Lower lobe of right lung (tissue), 2 donors: ENCODE results near the gene MRNIP. TPM values are rescaled to one million over a fixed set of nuclear protein-coding genes. Genes with fewer than 3 reads are reported as not detected.

ENCODE experiments used
- ATAC-seq, 2 donors: fragments of 200-7000 bp; cut with Tn5 transposase; one replicate each; pipeline ENCODE4 v1.9.1; 2020 to 2022; ENCODE audit warnings: mild to moderate bottlenecking in 2 of 2, moderate library complexity in 2 of 2
- DNase-seq: peaks from one replicate; pipeline ENCODE4 v3.0.0-alpha.2; 2020
- H3K27ac ChIP-seq: fragments of 200-600 bp; one replicate; pipeline ENCODE4 v1.8.0; 2022
- H3K27me3 ChIP-seq: fragments of 200-600 bp; one replicate; pipeline ENCODE4 v1.8.0; 2022; ENCODE audit warnings: low read depth
- H3K36me3 ChIP-seq: fragments of 200-600 bp; one replicate; pipeline ENCODE4 v1.8.0; 2022; ENCODE audit warnings: mild to moderate bottlenecking
- H3K4me1 ChIP-seq: fragments of 200-600 bp; one replicate; pipeline ENCODE4 v1.8.0; 2022
- H3K4me3 ChIP-seq: fragments of 200-600 bp; one replicate; pipeline ENCODE4 v1.8.0; 2022; ENCODE audit warnings: mild to moderate bottlenecking
- H3K9me3 ChIP-seq: fragments of 200-600 bp; one replicate; pipeline ENCODE4 v1.8.0; 2022
- CTCF ChIP-seq: fragments of 200-600 bp; IDR thresholded peaks from one replicate; pipeline ENCODE4 v1.8.0; 2022; ENCODE audit warnings: antibody characterized with exemption, mild to moderate bottlenecking
- intact Hi-C: fragments of 100-400 bp; cut with DNase I; formaldehyde crosslinking; loops from one replicate; pipeline ENCODE4 v1.11.0; 2022
- total RNA-seq: library from RNA; stranded (reverse); fragmentation: NEBNext Ultra II Directional; extraction: Animal tissue kit (Norgen Biotek cat#: 25700); gene quantifications from one replicate; pipeline ENCODE4 v1.2.1, GENCODE V29; 2021
- donor health status: DM: no; HTN: yes; CAD: no; lungs with severe emphysema.

The MRNIP gene
- total RNA-seq, 1 donor from 2014 or later: 25.0 TPM

DNA sequence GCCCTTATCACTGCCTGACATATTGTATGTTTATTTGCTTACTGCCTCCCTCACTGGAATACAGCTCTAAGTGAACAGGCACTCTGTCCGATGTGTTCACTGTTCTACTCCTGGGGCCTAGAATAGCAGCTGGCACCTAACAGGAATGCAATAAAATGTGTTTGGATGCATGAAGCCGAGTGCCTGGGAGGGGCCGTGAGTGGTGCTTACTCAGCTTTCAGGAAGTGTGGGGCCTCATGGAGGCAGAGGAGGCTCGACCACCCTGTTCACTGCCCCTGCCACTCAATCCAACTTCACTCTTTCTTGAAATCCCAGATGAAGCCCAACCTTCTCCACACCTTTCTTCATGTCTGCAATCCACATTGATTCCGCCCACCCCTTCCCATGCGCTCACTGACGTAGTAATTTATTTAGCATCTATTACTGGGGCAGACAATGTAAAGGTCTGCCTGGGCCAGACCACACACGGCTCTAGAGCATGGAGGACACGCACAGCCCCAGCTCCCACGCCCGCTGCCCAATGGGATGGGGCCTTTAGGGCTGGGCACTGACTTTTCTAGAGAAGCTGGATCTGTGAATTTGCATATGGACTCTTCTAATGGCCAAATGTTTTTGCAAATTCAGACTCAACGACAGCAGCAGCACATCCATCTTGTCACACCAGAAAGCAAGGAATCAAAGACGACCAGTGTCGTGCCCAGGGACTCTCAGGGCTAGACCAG is 27.7 kb upstream of the MRNIP start:
- no peak overlapping the region for H3K27ac ChIP-seq
- H3K4me1 ChIP-seq: no peaks in the 10 kb centered on the region
- peaks cover 18% of the 10 kb centered on the region for H3K9me3 ChIP-seq
- intact Hi-C loops: no loop called here
- no peak for DNase-seq
- ATAC-seq: no peak
- no peaks in the 10 kb centered on the region for H3K27me3 ChIP-seq
- no peak overlapping the region for H3K4me3 ChIP-seq
- no peak for TF ChIP-seq CTCF
- H3K36me3 ChIP-seq: peaks cover 83% of the 10 kb centered on the region

GRCh38 chr5:179885491-179886090 is 27.0 kb upstream of the MRNIP start:
- DNase-seq: no peak
- peaks cover 18% of the 10 kb centered on the region for H3K9me3 ChIP-seq

GRCh38 chr5:179883163-179883562 is 24.5 kb upstream of the MRNIP start:
- no peak for ATAC-seq
- Histone ChIP-seq H3K36me3 (peaks cover 77% of the 10 kb centered on the region), H3K27me3 (no peaks in the 10 kb centered on the region), H3K4me1 (no peaks in the 10 kb centered on the region), H3K4me3 (no peak overlapping the region), H3K27ac (no peak overlapping the region), H3K9me3 (peaks cover 18% of the 10 kb centered on the region)
- no peak for TF ChIP-seq CTCF
- no peak for DNase-seq
- intact Hi-C loops: no loop called here

More at GRCh38 chr5:179885491-179886090, 27.0 kb upstream of the MRNIP start:
- Histone ChIP-seq H3K27ac (no peak overlapping the region), H3K4me3 (no peak overlapping the region), H3K27me3 (no peaks in the 10 kb centered on the region), H3K36me3 (peaks cover 83% of the 10 kb centered on the region), H3K4me1 (no peaks in the 10 kb centered on the region)
- ATAC-seq: no peak
- intact Hi-C loops: no loop called here
- TF ChIP-seq CTCF: no peak

DNA sequence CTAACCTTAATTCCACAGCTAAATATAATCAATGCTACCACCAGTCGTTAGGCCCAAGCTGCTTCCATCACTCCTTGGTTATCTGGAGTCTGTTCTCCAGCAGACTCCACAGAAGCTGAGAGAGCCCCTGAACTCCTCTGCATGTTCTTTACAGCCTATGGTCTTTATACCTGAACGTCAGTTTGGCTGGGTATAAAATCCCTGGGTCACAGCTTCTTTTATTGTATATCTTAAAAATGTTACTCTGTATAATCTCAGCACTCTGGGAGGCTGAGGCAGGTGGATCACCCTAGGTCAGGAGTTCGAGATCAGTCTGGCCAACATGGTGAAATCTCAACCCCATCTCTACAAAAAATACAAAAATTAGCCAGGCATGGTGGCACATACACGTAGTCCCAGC is 23.7 kb upstream of the MRNIP start:
- no peak for TF ChIP-seq CTCF
- no peaks in the 10 kb centered on the region for H3K27me3 ChIP-seq
- no peak for DNase-seq

GRCh38 chr5:179880848-179881590 is 22.4 kb upstream of the MRNIP start:
- ATAC-seq: no peak
- no peak for TF ChIP-seq CTCF
- no peak overlapping the region for H3K27ac ChIP-seq
- no peaks in the 10 kb centered on the region for H3K27me3 ChIP-seq
- H3K4me3 ChIP-seq: no peak overlapping the region
- DNase-seq: no peak
- no peaks in the 10 kb centered on the region for H3K4me1 ChIP-seq
- intact Hi-C loops: no loop called here
- peaks cover 73% of the 10 kb centered on the region for H3K36me3 ChIP-seq
- peaks cover 18% of the 10 kb centered on the region for H3K9me3 ChIP-seq

More for the DNA sequence above, 23.7 kb upstream of the MRNIP start:
- H3K27ac ChIP-seq: no peak overlapping the region
- no peaks in the 10 kb centered on the region for H3K4me1 ChIP-seq
- intact Hi-C loops: no loop called here
- no peak for ATAC-seq
- H3K36me3 ChIP-seq: peaks cover 77% of the 10 kb centered on the region
- peaks cover 18% of the 10 kb centered on the region for H3K9me3 ChIP-seq
- H3K4me3 ChIP-seq: no peak overlapping the region
